Measurements from ENCODE around the gene TXNDC2.
"Not testable (repeated sequence)": the region's sequence is repeated elsewhere in the genome, so short reads cannot be mapped to it uniquely, and the experiment has no call there.

The TXNDC2 gene

GRCh38 chr18:9887992-9888391 is 2.2 kb downstream of the TXNDC2 start:
- no peak for DNase-seq

GRCh38 chr18:9890196-9890595 is 4.4 kb downstream of the TXNDC2 start:
- no peak for DNase-seq

- DNase-seq = no peak
Observed at GRCh38 chr18:9890957-9891356, 5.2 kb downstream of the TXNDC2 start.

- not testable (repeated sequence) for DNase-seq
Observed at GRCh38 chr18:9891515-9891914, 5.7 kb downstream of the TXNDC2 start.

GRCh38 chr18:9894454-9895068 is 8.8 kb downstream of the TXNDC2 start:
- no peak for DNase-seq

- DNase-seq = no peak
Observed at GRCh38 chr18:9897129-9897528, 11.4 kb downstream of the TXNDC2 start.

GRCh38 chr18:9897787-9898291 is 12.1 kb downstream of the TXNDC2 start:
- DNase-seq = not testable (repeated sequence)

GRCh38 chr18:9898792-9899549 is 13.2 kb downstream of the TXNDC2 start:
- DNase-seq = no peak

- not testable (repeated sequence) for DNase-seq
Observed at GRCh38 chr18:9899550-9899930, 13.8 kb downstream of the TXNDC2 start.

GRCh38 chr18:9900699-9901098 is 14.9 kb downstream of the TXNDC2 start:
- no peak for DNase-seq

- no peak for DNase-seq
Observed at GRCh38 chr18:9901377-9901776, 15.6 kb downstream of the TXNDC2 start.

- DNase-seq = not testable (repeated sequence)
Observed at GRCh38 chr18:9902264-9902663, 16.5 kb downstream of the TXNDC2 start.

- DNase-seq = no peak
Observed at GRCh38 chr18:9902832-9903231, 17.1 kb downstream of the TXNDC2 start.

- no peak for DNase-seq
Observed at GRCh38 chr18:9905401-9905922, 19.7 kb downstream of the TXNDC2 start.

- DNase-seq = no peak
Observed at GRCh38 chr18:9906481-9906880, 20.7 kb downstream of the TXNDC2 start.

- DNase-seq = no peak
Observed at GRCh38 chr18:9907867-9908266, 22.1 kb downstream of the TXNDC2 start.

GRCh38 chr18:9910071-9910470 is 24.3 kb downstream of the TXNDC2 start:
- DNase-seq = no peak

- DNase-seq = no peak
Observed at GRCh38 chr18:9910661-9911060, 24.9 kb downstream of the TXNDC2 start.

- DNase-seq = no peak
Observed at GRCh38 chr18:9911226-9911625, 25.5 kb downstream of the TXNDC2 start.

GRCh38 chr18:9912285-9912684 is 26.5 kb downstream of the TXNDC2 start:
- DNase-seq = peak in 1 of 2 donors; percentile 31

GRCh38 chr18:9913151-9913525 is 27.4 kb downstream of the TXNDC2 start:
- DNase-seq = no peak

- peak; percentile 93 for DNase-seq
Observed at GRCh38 chr18:9913526-9914333, 28.0 kb downstream of the TXNDC2 start, which contains the start of gene VAPA. TSS of gene VAPA (plus strand) at chr18:9914016. CDS start at chr18:9914257, 241 bp downstream.

- no peak for DNase-seq
Observed at GRCh38 chr18:9914334-9914583, 28.5 kb downstream of the TXNDC2 start.

Data from CD4-positive, alpha-beta T cell treated with Interleukin-4 for 1 hour (primary cell).